Kidney epithelial cell (primary cell): ENCODE data around the gene BCAS3. TPM values are rescaled to one million over a fixed set of nuclear protein-coding genes. Genes with fewer than 3 reads are reported as not detected.
"Not testable (repeated sequence)": the region's sequence is repeated elsewhere in the genome, so short reads cannot be mapped to it uniquely, and the experiment has no call there.

Experiments
- DNase-seq: peaks from one replicate; pipeline ENCODE4 v3.0.0-alpha.2; 2010; ENCODE audit warnings: low read depth
- H3K27me3 ChIP-seq: 2 replicates; pipeline ENCODE4 v1.6.0; 2011; ENCODE audit warnings: low read length; ENCODE audit not compliant: control insufficient read depth, insufficient read depth
- H3K36me3 ChIP-seq: 2 replicates; pipeline ENCODE4 v1.5.1; 2011; ENCODE audit warnings: low read length; ENCODE audit not compliant: control insufficient read depth, insufficient read depth
- H3K4me3 ChIP-seq: 2 replicates; pipeline ENCODE4 v1.5.1; 2011; ENCODE audit warnings: low read depth, mild to moderate bottlenecking, control low read depth, low read length
- total RNA-seq: library from RNA; depleted of rRNA; stranded (reverse); fragments of >200 nt; gene quantifications from 2 replicates; pipeline ENCODE4 v1.2.3, GENCODE V29; 2015
- TF ChIP-seq, protein P1 (sequence below): IDR thresholded peaks from 2 replicates; pipeline ENCODE4 v1.5.1; 2011; ENCODE audit warnings: mild to moderate bottlenecking, moderate library complexity, low read length, control low read depth, inconsistent platforms; ENCODE audit not compliant: insufficient read depth, poor library complexity, severe bottlenecking

The BCAS3 gene
- total RNA-seq, 1 donor from 2014 or later, result 26.7 TPM

DNA sequence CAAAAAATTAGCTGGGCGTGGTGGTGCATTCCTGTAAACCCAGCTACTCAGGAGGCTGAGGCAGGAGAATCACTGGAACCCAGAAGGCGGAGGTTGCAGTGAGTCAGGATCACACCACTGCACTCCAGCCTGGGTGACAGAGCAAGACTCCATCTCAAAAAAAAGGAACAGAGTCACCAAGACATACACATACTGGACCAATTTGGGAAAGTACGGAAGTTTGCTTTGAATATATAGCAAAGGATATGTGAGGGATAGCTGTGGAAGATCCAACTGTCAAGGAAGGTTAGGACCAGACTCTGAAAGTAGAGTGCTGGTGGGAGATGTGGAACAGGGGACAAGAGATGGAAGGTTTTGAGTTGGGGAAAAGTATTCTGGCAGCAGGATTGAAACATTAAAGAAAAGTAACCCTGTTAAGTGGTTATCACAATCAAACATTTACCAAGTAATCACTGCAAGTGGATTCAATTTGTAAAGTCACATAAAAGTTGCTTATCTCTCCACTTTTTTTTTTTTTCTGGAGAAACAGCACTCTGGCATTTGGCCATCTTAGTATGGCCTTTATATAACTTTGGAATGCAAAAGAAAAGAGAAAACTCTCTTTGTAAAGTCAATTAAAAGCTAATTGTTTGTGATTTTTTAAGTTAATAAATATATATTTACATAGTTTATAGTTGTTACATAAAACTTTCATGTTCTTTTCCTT, 462.6 kb downstream of the BCAS3 start:
- Histone ChIP-seq H3K4me3 (no peak overlapping the region), H3K36me3 (no peaks in the 10 kb centered on the region), H3K27me3 (no peaks in the 10 kb centered on the region)
- TF ChIP-seq, protein P1, sequence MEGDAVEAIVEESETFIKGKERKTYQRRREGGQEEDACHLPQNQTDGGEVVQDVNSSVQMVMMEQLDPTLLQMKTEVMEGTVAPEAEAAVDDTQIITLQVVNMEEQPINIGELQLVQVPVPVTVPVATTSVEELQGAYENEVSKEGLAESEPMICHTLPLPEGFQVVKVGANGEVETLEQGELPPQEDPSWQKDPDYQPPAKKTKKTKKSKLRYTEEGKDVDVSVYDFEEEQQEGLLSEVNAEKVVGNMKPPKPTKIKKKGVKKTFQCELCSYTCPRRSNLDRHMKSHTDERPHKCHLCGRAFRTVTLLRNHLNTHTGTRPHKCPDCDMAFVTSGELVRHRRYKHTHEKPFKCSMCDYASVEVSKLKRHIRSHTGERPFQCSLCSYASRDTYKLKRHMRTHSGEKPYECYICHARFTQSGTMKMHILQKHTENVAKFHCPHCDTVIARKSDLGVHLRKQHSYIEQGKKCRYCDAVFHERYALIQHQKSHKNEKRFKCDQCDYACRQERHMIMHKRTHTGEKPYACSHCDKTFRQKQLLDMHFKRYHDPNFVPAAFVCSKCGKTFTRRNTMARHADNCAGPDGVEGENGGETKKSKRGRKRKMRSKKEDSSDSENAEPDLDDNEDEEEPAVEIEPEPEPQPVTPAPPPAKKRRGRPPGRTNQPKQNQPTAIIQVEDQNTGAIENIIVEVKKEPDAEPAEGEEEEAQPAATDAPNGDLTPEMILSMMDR, result no peak
- no peak for DNase-seq

- DNase-seq, result no peak
- Histone ChIP-seq H3K4me3 (no peak overlapping the region), H3K36me3 (no peaks in the 10 kb centered on the region), H3K27me3 (no peaks in the 10 kb centered on the region)
- TF ChIP-seq, protein P1, result no peak
These were observed 465.4 kb downstream of the BCAS3 start for GRCh38 chr17:61143026-61143425.

DNA sequence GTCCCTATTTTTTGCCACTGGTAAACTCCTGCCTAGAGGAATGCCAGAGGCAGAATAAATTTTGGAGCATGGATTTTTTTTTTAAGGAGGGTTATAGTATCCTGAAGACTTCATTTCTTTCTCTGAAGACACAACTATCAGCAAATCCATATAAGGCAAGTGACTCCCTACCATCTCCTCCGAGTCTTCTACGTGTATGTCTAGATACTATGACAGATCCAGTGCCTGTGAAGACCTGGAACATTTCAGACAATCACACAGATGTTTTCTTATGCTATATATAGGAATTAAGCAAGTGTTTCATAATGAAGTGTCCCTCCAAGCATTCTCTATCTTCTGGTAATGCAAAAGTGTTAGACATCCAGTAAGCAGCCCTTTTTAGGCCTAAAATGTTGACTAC, 466.5 kb downstream of the BCAS3 start:
- Histone ChIP-seq H3K36me3 (no peaks in the 10 kb centered on the region), H3K27me3 (no peaks in the 10 kb centered on the region), H3K4me3 (no peak overlapping the region)
- TF ChIP-seq, protein P1, result no peak
- DNase-seq, result no peak

- Histone ChIP-seq H3K4me3 (no peak overlapping the region), H3K36me3 (no peaks in the 10 kb centered on the region), H3K27me3 (no peaks in the 10 kb centered on the region)
- TF ChIP-seq, protein P1, result no peak
- DNase-seq, result no peak
These were observed 467.2 kb downstream of the BCAS3 start for GRCh38 chr17:61144617-61145564.

- not testable (repeated sequence) for DNase-seq, H3K4me3 ChIP-seq, H3K36me3 ChIP-seq, H3K27me3 ChIP-seq
These were observed 469.2 kb downstream of the BCAS3 start for GRCh38 chr17:61146833-61147232.

DNA sequence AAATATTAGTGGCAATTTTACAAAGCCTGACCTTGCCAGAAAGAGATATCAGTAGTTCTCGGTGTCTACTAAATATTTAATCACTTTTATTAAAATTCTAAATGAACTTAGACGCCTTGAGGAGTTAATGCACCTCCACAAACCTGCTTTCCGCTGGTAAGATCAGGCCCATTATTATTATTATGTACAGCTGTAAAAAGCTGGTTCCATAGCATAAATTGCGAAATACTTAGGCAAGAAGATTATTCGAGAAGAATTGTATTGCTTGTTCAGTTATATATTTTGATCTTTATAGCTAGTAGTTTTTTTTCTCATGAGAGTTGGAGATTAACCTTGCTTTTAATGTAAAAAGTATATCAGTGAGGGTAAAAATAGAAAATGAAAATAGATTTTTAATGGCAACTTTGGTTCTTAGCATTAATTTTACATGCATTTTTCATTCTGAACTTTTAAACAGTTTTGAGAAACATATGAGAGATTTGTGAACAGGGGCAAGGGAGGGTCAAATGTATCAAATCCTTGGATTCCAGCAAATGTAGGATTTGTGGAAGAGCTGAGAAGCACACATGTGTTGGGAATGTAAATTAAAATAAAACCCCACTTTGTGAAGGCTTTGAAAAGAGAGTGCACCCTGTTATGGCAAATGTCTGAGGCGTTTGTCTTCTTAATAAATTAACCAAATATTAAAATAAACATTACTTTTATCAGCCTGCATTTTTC, 471.6 kb downstream of the BCAS3 start:
- TF ChIP-seq, protein P1, result no peak
- H3K36me3 ChIP-seq, result no peaks in the 10 kb centered on the region
- no peak for DNase-seq
- no peaks in the 10 kb centered on the region for H3K27me3 ChIP-seq
- no peak overlapping the region for H3K4me3 ChIP-seq
